ENCODE measurements around the gene EFCAB8. TPM values are rescaled to one million over a fixed set of nuclear protein-coding genes. Genes with fewer than 3 reads are reported as not detected.
"Not testable (repeated sequence)": the region's sequence is repeated elsewhere in the genome, so short reads cannot be mapped to it uniquely, and the experiment has no call there.

Gene EFCAB8
- total and polyA plus RNA-seq, 2 experiments from 2014 or later = 0.53 TPM; not detected in 1

DNA sequence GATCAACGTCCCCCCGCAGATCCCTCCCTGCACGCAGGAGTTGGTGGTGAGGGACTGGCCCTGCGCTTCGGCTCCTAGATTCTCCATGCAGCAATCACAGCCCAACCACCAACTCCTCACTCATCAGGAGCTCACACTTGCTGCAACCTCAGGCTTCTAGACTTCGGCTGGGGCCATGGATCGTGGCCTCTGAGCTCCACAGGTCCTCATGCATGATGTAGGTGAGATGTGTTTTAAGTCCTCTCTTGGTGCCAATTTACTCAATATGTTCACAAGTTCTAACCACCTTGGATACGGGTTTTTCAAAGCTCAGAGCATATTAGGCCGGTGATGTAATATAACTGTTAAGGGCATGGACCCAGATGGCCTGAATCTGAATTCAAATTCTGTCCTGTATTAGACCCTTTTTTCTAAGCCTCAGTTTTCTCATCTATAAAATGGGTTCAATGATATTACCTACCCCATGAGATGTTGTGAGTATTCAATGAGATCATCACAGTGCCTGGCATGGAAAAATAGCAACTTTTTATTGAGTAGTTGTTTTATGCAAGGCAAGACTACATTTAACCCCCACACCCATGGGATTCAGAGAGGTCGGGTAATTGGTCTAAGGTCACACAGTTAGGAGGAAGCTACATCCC, 114.5 kb downstream of the EFCAB8 start:
- WGBS (ENCODE audit: low lambda C conversion rate, missing lambda C conversion rate) = 98% methylated on average over 10 of the region's 10 CpGs
- no peaks in the 10 kb centered on the region for H3K9me2 ChIP-seq (replicated peaks; ENCODE audit: insufficient read depth)
- H3K79me2 ChIP-seq = no peaks in the 10 kb centered on the region
- H4K20me1 ChIP-seq (ENCODE audit: insufficient read depth, poor library complexity, severe bottlenecking) = no peaks in the 10 kb centered on the region
- H3K27me3 ChIP-seq = no peaks in the 10 kb centered on the region
- H3K27ac ChIP-seq = no peak overlapping the region
- no peak overlapping the region for H2AFZ ChIP-seq
- no peak for TF ChIP-seq EZH2 (IDR thresholded peaks at IDR 0.05; ENCODE audit: borderline replicate concordance)
- no peak for TF ChIP-seq EZH2phosphoT487 (IDR thresholded peaks at IDR 0.05; ENCODE audit: low read depth, severe bottlenecking, unreplicated experiment)
- TF ChIP-seq, protein P1, sequence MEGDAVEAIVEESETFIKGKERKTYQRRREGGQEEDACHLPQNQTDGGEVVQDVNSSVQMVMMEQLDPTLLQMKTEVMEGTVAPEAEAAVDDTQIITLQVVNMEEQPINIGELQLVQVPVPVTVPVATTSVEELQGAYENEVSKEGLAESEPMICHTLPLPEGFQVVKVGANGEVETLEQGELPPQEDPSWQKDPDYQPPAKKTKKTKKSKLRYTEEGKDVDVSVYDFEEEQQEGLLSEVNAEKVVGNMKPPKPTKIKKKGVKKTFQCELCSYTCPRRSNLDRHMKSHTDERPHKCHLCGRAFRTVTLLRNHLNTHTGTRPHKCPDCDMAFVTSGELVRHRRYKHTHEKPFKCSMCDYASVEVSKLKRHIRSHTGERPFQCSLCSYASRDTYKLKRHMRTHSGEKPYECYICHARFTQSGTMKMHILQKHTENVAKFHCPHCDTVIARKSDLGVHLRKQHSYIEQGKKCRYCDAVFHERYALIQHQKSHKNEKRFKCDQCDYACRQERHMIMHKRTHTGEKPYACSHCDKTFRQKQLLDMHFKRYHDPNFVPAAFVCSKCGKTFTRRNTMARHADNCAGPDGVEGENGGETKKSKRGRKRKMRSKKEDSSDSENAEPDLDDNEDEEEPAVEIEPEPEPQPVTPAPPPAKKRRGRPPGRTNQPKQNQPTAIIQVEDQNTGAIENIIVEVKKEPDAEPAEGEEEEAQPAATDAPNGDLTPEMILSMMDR (IDR thresholded peaks at IDR 0.05; ENCODE audit: poor library complexity) = no peak
- no peaks in the 10 kb centered on the region for H3K9me3 ChIP-seq (ENCODE audit: low read depth)
- H3K4me1 ChIP-seq (ENCODE audit: insufficient read depth) = peaks cover 7% of the 10 kb centered on the region
- no peak overlapping the region for H3K4me2 ChIP-seq
- H3K4me3 ChIP-seq = no peak overlapping the region
- DNase-seq (ENCODE audit: low spot score) = no peak
- no peaks in the 10 kb centered on the region for H3K36me3 ChIP-seq (replicated peaks; ENCODE audit: insufficient read depth, low read depth)

DNA sequence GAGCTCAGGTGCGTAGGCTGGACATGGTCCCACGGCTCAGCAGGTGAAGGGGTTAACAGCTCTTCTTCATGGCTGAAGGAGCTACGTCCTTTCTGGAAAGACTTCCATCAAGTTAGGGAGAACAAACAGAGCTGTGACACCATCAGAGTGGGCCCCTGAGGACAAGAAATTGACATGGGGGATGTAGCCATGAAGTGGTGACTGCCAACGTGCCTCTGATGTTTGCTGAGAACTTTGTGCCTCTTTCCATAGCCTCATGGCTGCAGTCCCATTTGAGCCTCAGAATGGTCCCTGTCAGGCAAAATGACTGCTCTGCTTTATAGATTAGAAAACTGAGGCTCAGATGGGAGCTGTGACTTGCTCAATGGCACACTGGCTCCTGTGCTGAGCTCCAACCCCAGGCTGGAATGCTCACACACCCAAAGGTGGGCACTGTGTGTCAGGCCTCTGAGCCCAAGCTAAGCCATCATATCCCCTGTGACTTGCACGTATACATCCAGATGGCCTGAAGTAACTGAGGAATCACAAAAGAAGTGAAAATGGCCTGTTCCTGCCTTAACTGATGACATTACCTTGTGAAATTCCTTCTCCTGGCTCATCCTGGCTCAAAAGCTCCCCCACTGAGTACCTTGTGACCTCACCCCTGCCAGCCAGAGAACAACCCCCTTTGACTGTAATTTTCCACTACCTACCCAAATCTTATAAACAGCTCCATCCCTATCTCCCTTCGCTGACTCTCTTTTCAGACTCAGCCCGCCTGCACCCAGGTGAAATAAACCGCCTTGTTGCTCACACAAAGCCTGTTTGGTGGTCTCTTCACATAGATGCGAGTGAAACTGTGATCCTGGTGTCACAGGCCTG, 115.7 kb downstream of the EFCAB8 start:
- WGBS (ENCODE audit: low lambda C conversion rate, missing lambda C conversion rate) = 77% methylated on average over 9 of the region's 9 CpGs

DNA sequence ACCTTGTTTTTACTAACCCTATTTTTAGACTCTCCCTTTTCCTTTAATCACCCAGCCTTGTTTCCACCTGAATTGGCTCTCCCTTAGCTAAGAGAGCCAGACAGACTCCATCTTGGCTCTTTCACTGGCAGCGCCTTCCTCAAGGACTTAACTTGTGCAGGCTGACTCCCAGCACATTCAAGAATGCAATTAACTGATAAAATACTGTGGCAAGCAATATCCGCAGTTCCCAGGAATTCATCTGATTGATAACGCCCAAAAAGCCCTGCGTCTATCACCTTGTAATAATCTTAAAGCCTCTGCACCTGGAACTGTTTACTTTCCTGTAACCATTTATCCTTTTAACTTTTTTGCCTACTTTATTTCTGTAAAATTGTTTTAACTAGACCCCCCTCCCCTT, 116.4 kb downstream of the EFCAB8 start:
- H3K9me3 ChIP-seq (ENCODE audit: low read depth); H3K79me2 ChIP-seq; H4K20me1 ChIP-seq (ENCODE audit: insufficient read depth, poor library complexity, severe bottlenecking); H3K4me2 ChIP-seq; H3K9me2 ChIP-seq (replicated peaks; ENCODE audit: insufficient read depth); H2AFZ ChIP-seq; H3K4me1 ChIP-seq (ENCODE audit: insufficient read depth); H3K4me3 ChIP-seq; H3K27me3 ChIP-seq; H3K27ac ChIP-seq; H3K36me3 ChIP-seq (replicated peaks; ENCODE audit: insufficient read depth, low read depth); DNase-seq (ENCODE audit: low spot score): not testable (repeated sequence)
- WGBS (ENCODE audit: low lambda C conversion rate, missing lambda C conversion rate) = 39% methylated on average over 4 of the region's 4 CpGs

More for the DNA sequence above, 115.7 kb downstream of the EFCAB8 start:
- not testable (repeated sequence) for H4K20me1 ChIP-seq (ENCODE audit: insufficient read depth, poor library complexity, severe bottlenecking); H2AFZ ChIP-seq; H3K27me3 ChIP-seq; H3K9me2 ChIP-seq (replicated peaks; ENCODE audit: insufficient read depth); H3K4me1 ChIP-seq (ENCODE audit: insufficient read depth); H3K9me3 ChIP-seq (ENCODE audit: low read depth); H3K79me2 ChIP-seq; H3K4me3 ChIP-seq; DNase-seq (ENCODE audit: low spot score); H3K27ac ChIP-seq; H3K36me3 ChIP-seq (replicated peaks; ENCODE audit: insufficient read depth, low read depth); H3K4me2 ChIP-seq

DNA sequence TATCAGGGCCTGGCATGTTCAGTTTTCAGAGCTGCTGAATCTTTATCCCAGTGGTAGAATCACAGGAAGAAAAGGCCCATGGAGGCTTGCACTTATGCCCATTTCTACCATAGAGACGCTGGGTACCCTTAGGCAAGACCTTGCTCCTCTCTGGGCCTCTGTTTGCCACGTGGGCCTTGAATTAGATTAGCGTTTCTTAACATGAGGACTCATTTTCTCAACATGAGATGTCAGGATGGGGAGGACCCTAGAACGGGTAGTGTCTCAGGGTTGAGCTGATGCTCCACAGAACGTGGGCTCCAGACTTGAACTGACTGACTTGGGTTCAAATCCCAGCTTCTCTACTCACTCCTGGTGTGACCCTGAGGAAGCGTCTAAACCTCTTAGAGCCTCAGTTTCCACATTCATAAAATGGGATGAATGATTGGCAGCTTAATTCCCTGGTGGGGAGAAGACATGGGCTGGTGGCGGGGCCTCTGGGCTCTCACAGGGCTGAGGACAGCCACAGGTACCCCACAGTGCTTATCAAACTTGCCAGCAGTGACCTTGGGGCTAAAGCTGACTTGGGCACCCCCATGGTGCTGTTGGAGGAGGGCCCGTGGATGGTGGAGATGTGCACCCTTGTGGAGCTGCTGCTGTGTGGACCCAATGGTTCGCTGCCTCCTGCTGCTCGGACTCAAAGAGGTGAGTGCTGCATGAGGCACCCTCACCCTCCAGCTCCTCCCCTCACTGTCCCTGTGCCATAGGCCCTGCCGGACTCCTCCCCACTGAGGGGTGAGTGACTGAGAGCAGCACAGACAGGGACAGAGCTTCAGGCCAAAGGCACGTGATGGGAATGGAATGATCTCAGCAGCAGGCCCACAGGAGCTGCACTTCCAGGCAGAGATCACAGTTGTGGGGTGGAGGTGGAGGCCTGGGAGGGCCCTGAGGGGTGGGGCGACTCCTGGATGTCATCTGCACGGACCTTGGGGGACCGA, 117.3 kb downstream of the EFCAB8 start:
- no peak overlapping the region for H2AFZ ChIP-seq
- no peaks in the 10 kb centered on the region for H3K9me2 ChIP-seq (replicated peaks; ENCODE audit: insufficient read depth)
- no peaks in the 10 kb centered on the region for H3K36me3 ChIP-seq (replicated peaks; ENCODE audit: insufficient read depth, low read depth)
- WGBS (ENCODE audit: low lambda C conversion rate, missing lambda C conversion rate) = 80% methylated on average over 15 of the region's 15 CpGs
- H4K20me1 ChIP-seq (ENCODE audit: insufficient read depth, poor library complexity, severe bottlenecking) = no peaks in the 10 kb centered on the region
- no peaks in the 10 kb centered on the region for H3K79me2 ChIP-seq
- H3K4me2 ChIP-seq = no peak overlapping the region
- TF ChIP-seq EZH2phosphoT487 (IDR thresholded peaks at IDR 0.05; ENCODE audit: low read depth, severe bottlenecking, unreplicated experiment) (no peak), EZH2 (IDR thresholded peaks at IDR 0.05; ENCODE audit: borderline replicate concordance) (no peak)
- TF ChIP-seq, protein P1 (IDR thresholded peaks at IDR 0.05; ENCODE audit: poor library complexity) = no peak
- no peak for DNase-seq (ENCODE audit: low spot score)
- no peak overlapping the region for H3K27ac ChIP-seq
- peaks cover 7% of the 10 kb centered on the region for H3K4me1 ChIP-seq (ENCODE audit: insufficient read depth)
- no peak overlapping the region for H3K4me3 ChIP-seq
- H3K9me3 ChIP-seq (ENCODE audit: low read depth) = no peaks in the 10 kb centered on the region
- H3K27me3 ChIP-seq = no peaks in the 10 kb centered on the region
